HEK293 (cell line): ENCODE data around the gene SYPL2.

ENCODE experiments used
- CTCF ChIA-PET: fragments of 350-600 bp; formaldehyde crosslinking; extraction: SDS; loops from one replicate; lab custom pipeline; 2021; ENCODE audit warnings: antibody characterized with exemption; lab: Yijun Ruan, JAX
- POLR2A ChIA-PET: fragments of 300-600 bp; formaldehyde crosslinking; extraction: SDS; loops from one replicate; lab custom pipeline; 2020; ENCODE audit warnings: antibody characterized with exemption, inconsistent platforms; lab: Yijun Ruan, JAX
- H3K27ac ChIP-seq: fragments of 200-500 bp; sonication (Bioruptor generic); 2 replicates; pipeline ENCODE4 v1.5.1; 2014; ENCODE audit warnings: low read depth, low read length, control low read depth, inconsistent platforms; ENCODE audit errors: extremely low read depth
- H3K36me3 ChIP-seq, 2 experiments: fragments of 200-500 bp in 1 of 2; sonication (Bioruptor generic) in 1 of 2; 1 replicate in 1 of 2; 2 replicates in 1 of 2; pipeline ENCODE4 v1.5.1; 2014 to 2017; ENCODE audit warnings: inconsistent platforms in 2 of 2, low read length in 2 of 2; ENCODE audit not compliant: control insufficient read depth in 2 of 2, insufficient read depth in 1 of 2
- H3K4me1 ChIP-seq: fragments of 200-500 bp; sonication (Bioruptor generic); 2 replicates; pipeline ENCODE4 v1.5.1; 2014; ENCODE audit warnings: mild to moderate bottlenecking, low read length, inconsistent platforms; ENCODE audit not compliant: control insufficient read depth, insufficient read depth
- H3K4me3 ChIP-seq: 2 replicates; pipeline ENCODE4 v1.5.1; 2011; ENCODE audit warnings: low read depth, mild to moderate bottlenecking, control low read depth, low read length, moderate library complexity
- H3K9me3 ChIP-seq: fragments of 200-500 bp; sonication (Bioruptor generic); 2 replicates; pipeline ENCODE4 v1.5.1; 2014; ENCODE audit warnings: low read depth, low read length, inconsistent platforms; ENCODE audit not compliant: control insufficient read depth, insufficient read depth
- HOXD13 ChIP-seq: sonication (generic); formaldehyde crosslinking; IDR thresholded peaks from 2 replicates; pipeline ENCODE4 v1.8.0; 2022; ENCODE audit warnings: missing genetic modification reagents, borderline replicate concordance
- IKZF3 ChIP-seq: fragments of 450-650 bp; IDR thresholded peaks from 2 replicates; pipeline ENCODE4 v1.5.0; 2018; ENCODE audit warnings: missing biosample characterization, mild to moderate bottlenecking, missing genetic modification characterization, moderate library complexity
- PRDM1 ChIP-seq: fragments of 450-650 bp; formaldehyde crosslinking; IDR thresholded peaks from 2 replicates; pipeline ENCODE4; 2016; ENCODE audit warnings: missing biosample characterization, missing genetic modification characterization
- RBAK ChIP-seq: fragments of 450-650 bp; formaldehyde crosslinking; IDR thresholded peaks from 2 replicates; pipeline ENCODE4 v1.5.1; 2016; ENCODE audit warnings: missing biosample characterization, missing genetic modification characterization
- SALL2 ChIP-seq: fragments of 450-650 bp; formaldehyde crosslinking; IDR thresholded peaks from 2 replicates; pipeline ENCODE4 v1.5.0; 2017; ENCODE audit warnings: missing biosample characterization, mild to moderate bottlenecking, missing genetic modification characterization, borderline replicate concordance
- SP3 ChIP-seq: fragments of 450-650 bp; formaldehyde crosslinking; IDR thresholded peaks from 2 replicates; pipeline ENCODE4 v1.5.1; 2016; ENCODE audit warnings: missing biosample characterization, missing genetic modification characterization
- ZBTB10 ChIP-seq: fragments of 450-650 bp; formaldehyde crosslinking; IDR thresholded peaks from 2 replicates; pipeline ENCODE4 v1.5.1; 2016; ENCODE audit warnings: missing biosample characterization, missing genetic modification characterization
- ZBTB8A ChIP-seq: fragments of 450-650 bp; formaldehyde crosslinking; IDR thresholded peaks from 2 replicates; pipeline ENCODE4 v1.5.1; 2016; ENCODE audit warnings: missing biosample characterization, missing genetic modification characterization
- ZNF18 ChIP-seq: fragments of 450-650 bp; formaldehyde crosslinking; IDR thresholded peaks from 2 replicates; pipeline ENCODE4 v1.5.1; 2016; ENCODE audit warnings: missing biosample characterization, missing genetic modification characterization
- ZNF239 ChIP-seq: fragments of 450-650 bp; formaldehyde crosslinking; IDR thresholded peaks from 2 replicates; pipeline ENCODE4 v1.5.1; 2016; ENCODE audit warnings: missing biosample characterization, missing genetic modification characterization
- ZNF274 ChIP-seq, 2 experiments: fragments of 200-500 bp in 1 of 2; fragments of 450-650 bp in 1 of 2; sonication (Bioruptor generic) in 1 of 2; formaldehyde crosslinking in 1 of 2; IDR thresholded peaks; 2 replicates each; pipeline versions ENCODE4 v1.5.1 to v1.6.1; 2014 to 2016; ENCODE audit warnings: borderline replicate concordance in 1 of 2, inconsistent platforms in 1 of 2, low read length in 1 of 2, missing biosample characterization in 1 of 2, missing genetic modification characterization in 1 of 2
- ZNF280C ChIP-seq: fragments of 450-650 bp; formaldehyde crosslinking; IDR thresholded peaks from 2 replicates; pipeline ENCODE4 v1.5.1; 2016; ENCODE audit warnings: missing biosample characterization, missing genetic modification characterization
- ZNF37A ChIP-seq: fragments of 450-650 bp; IDR thresholded peaks from 2 replicates; pipeline ENCODE4 v1.5.1; 2018; ENCODE audit warnings: missing biosample characterization, missing genetic modification characterization
- ZNF600 ChIP-seq: fragments of 450-650 bp; formaldehyde crosslinking; IDR thresholded peaks from 2 replicates; pipeline ENCODE4 v1.5.1; 2016; ENCODE audit warnings: missing biosample characterization, missing genetic modification characterization
- ZNF621 ChIP-seq: fragments of 450-650 bp; formaldehyde crosslinking; IDR thresholded peaks from 2 replicates; pipeline ENCODE4 v1.5.1; 2017; ENCODE audit warnings: missing biosample characterization, missing genetic modification characterization
- ZNF623 ChIP-seq: fragments of 450-650 bp; formaldehyde crosslinking; IDR thresholded peaks from 2 replicates; pipeline ENCODE4 v1.5.1; 2016; ENCODE audit warnings: missing biosample characterization, missing genetic modification characterization
- ZNF654 ChIP-seq: fragments of 450-650 bp; formaldehyde crosslinking; IDR thresholded peaks from 2 replicates; pipeline ENCODE4 v1.5.1; 2016; ENCODE audit warnings: low read depth, missing biosample characterization, missing genetic modification characterization
- ZNF670 ChIP-seq: fragments of 450-650 bp; formaldehyde crosslinking; IDR thresholded peaks from 2 replicates; pipeline ENCODE4 v1.5.1; 2016; ENCODE audit warnings: missing biosample characterization, missing genetic modification characterization, low read depth
- ZNF704 ChIP-seq: fragments of 450-650 bp; formaldehyde crosslinking; IDR thresholded peaks from 2 replicates; pipeline ENCODE4 v1.5.1; 2016; ENCODE audit warnings: missing biosample characterization, missing genetic modification characterization
- ZSCAN30 ChIP-seq: fragments of 450-650 bp; IDR thresholded peaks from 2 replicates; pipeline ENCODE4 v1.5.1; 2018; ENCODE audit warnings: missing biosample characterization, mild to moderate bottlenecking, missing genetic modification characterization, moderate library complexity

SYPL2 gene

GRCh38 chr1:109441069-109441468, 25.3 kb upstream of the SYPL2 start:
- Histone ChIP-seq H3K4me3 (no peak overlapping the region), H3K4me1 (no peaks in the 10 kb centered on the region), H3K27ac (no peak overlapping the region), H3K36me3 (no peaks in the 10 kb centered on the region), H3K9me3 (no peaks in the 10 kb centered on the region)
- TF ChIP-seq ZNF600 (tag by site-specific recombination) (no peak), ZNF239 (no peak), ZNF623 (no peak), ZNF621 (tag by site-specific recombination) (no peak), ZNF654 (tag by site-specific recombination) (no peak), ZNF18 (tag by site-specific recombination) (no peak), PRDM1 (no peak), ZNF704 (tag by site-specific recombination) (no peak), SALL2 (tag by site-specific recombination) (no peak), ZNF37A (tag by site-specific recombination) (no peak), HOXD13 (CRISPR knock-in tag) (no peak), ZBTB10 (tag by site-specific recombination) (no peak), SP3 (tag by site-specific recombination) (no peak), ZSCAN30 (no peak), ZNF280C (tag by site-specific recombination) (no peak), IKZF3 (no peak), ZBTB8A (tag by site-specific recombination) (no peak), RBAK (tag by site-specific recombination) (no peak), ZNF274 (IDR thresholded peaks at IDR 0.05; ENCODE audit: low read length) (no peak), ZNF274 (tag by site-specific recombination; IDR thresholded peaks at IDR 0.05; ENCODE audit: borderline replicate concordance) (no peak), ZNF670 (tag by site-specific recombination) (no peak)
- ChIA-PET CTCF (no interaction called here), POLR2A (no interaction called here)
